OCI-LY3 (cell line): ENCODE results near the gene CDC14A.

ENCODE experiments used
- H2AFZ ChIP-seq: fragments of 200-600, 300-600 bp; shearing (Covaris generic); 2 replicates; pipeline ENCODE4 v1.6.0; 2014; ENCODE audit warnings: antibody characterized with exemption, low read depth, low read length
- H3K27ac ChIP-seq: fragments of 200-600, 300-600 bp; sonication (generic); 2 replicates; pipeline ENCODE4 v1.5.1; 2014; ENCODE audit warnings: mild to moderate bottlenecking, low read length, moderate library complexity, mixed read lengths
- H3K27me3 ChIP-seq: fragments of 200-600, 300-600 bp; sonication (generic); 2 replicates; pipeline ENCODE4 v1.6.1; 2014; ENCODE audit warnings: low read depth, low read length, mixed read lengths
- H3K36me3 ChIP-seq: fragments of 200-600, 300-600 bp; sonication (generic); replicated peaks from 2 replicates; pipeline ENCODE3; 2014; ENCODE audit warnings: low read depth, low read length, mixed read lengths
- H3K4me1 ChIP-seq: fragments of 300-600, 200-600 bp; sonication (generic); 2 replicates; pipeline ENCODE4 v1.6.1; 2014; ENCODE audit warnings: low read length, mixed read lengths
- H3K4me2 ChIP-seq: fragments of 200-600, 300-600 bp; sonication (generic); 2 replicates; pipeline ENCODE4 v1.6.1; 2014; ENCODE audit warnings: low read length, mixed read lengths
- H3K4me3 ChIP-seq: fragments of 300-600, 200-600 bp; sonication (generic); 2 replicates; pipeline ENCODE4 v1.5.1; 2014; ENCODE audit warnings: antibody characterized with exemption, mild to moderate bottlenecking, low read length, moderate library complexity
- H3K79me2 ChIP-seq: fragments of 300-600, 200-600 bp; shearing (Covaris generic); 2 replicates; pipeline ENCODE4 v1.6.1; 2014; ENCODE audit warnings: mild to moderate bottlenecking, low read length, mixed read lengths
- H3K9ac ChIP-seq: fragments of 300-600, 200-600 bp; shearing (Covaris generic); 2 replicates; pipeline ENCODE4 v1.6.0; 2014; ENCODE audit warnings: mild to moderate bottlenecking, low read length, moderate library complexity
- H3K9me3 ChIP-seq: fragments of 200-600, 300-600 bp; shearing (Covaris generic); 2 replicates; pipeline ENCODE4 v1.6.1; 2014; ENCODE audit warnings: low read length, mixed read lengths; ENCODE audit not compliant: insufficient read depth
- H4K20me1 ChIP-seq: fragments of 200-600, 300-600 bp; sonication (generic); 2 replicates; pipeline ENCODE4 v1.6.1; 2016; ENCODE audit warnings: low read length, mixed read lengths; ENCODE audit not compliant: insufficient read depth
- CTCF ChIP-seq: fragments of 200-600, 300-600 bp; sonication (generic); IDR thresholded peaks from 2 replicates; pipeline ENCODE4 v1.5.1; 2014; ENCODE audit warnings: antibody characterized with exemption, low read length, low read depth
- EZH2phosphoT487 ChIP-seq: fragments of 200-600 bp; shearing (Covaris generic); IDR thresholded peaks from 2 replicates; pipeline ENCODE4 v1.6.1; 2018; ENCODE audit warnings: antibody characterized with exemption, mixed run types, low read depth

CDC14A gene

GRCh38 chr1:100361511-100362089 lies 9.3 kb downstream of the CDC14A start:
- no peaks in the 10 kb centered on the region for H3K36me3 ChIP-seq
- H3K27ac ChIP-seq = no peak overlapping the region

GRCh38 chr1:100362821-100363466 lies 10.6 kb downstream of the CDC14A start:
- Histone ChIP-seq H3K79me2 (0 out of 2 replicates have a peak, but pooled peaks cover 5% of the 10 kb centered on the region), H3K27ac (no peak overlapping the region), H3K4me3 (no peak overlapping the region), H3K4me1 (peaks cover 13% of the 10 kb centered on the region), H3K9me3 (no peaks in the 10 kb centered on the region), H2AFZ (no peak overlapping the region), H3K27me3 (no peaks in the 10 kb centered on the region), H3K9ac (no peak overlapping the region), H3K36me3 (no peaks in the 10 kb centered on the region), H4K20me1 (0 out of 2 replicates have a peak, but pooled peaks cover 4% of the 10 kb centered on the region), H3K4me2 (no peak overlapping the region)
- TF ChIP-seq EZH2phosphoT487 (no peak), CTCF (no peak)

More at GRCh38 chr1:100361511-100362089, 9.3 kb downstream of the CDC14A start:
- no peak overlapping the region for H3K4me2 ChIP-seq
- H3K9ac ChIP-seq = no peak overlapping the region
- peaks cover 13% of the 10 kb centered on the region for H3K4me1 ChIP-seq
- H3K27me3 ChIP-seq = no peaks in the 10 kb centered on the region
- no peak overlapping the region for H2AFZ ChIP-seq
- H3K79me2 ChIP-seq = 0 out of 2 replicates have a peak, but pooled peaks cover 5% of the 10 kb centered on the region
- 0 out of 2 replicates have a peak, but pooled peaks cover 4% of the 10 kb centered on the region for H4K20me1 ChIP-seq
- no peak overlapping the region for H3K4me3 ChIP-seq
- TF ChIP-seq CTCF = no peak
- TF ChIP-seq EZH2phosphoT487 = no peak
- H3K9me3 ChIP-seq = no peaks in the 10 kb centered on the region

GRCh38 chr1:100363831-100364230 lies 11.5 kb downstream of the CDC14A start:
- 0 out of 2 replicates have a peak, but pooled peaks cover 5% of the 10 kb centered on the region for H3K79me2 ChIP-seq

More at GRCh38 chr1:100363831-100364230, 11.5 kb downstream of the CDC14A start:
- Histone ChIP-seq H4K20me1 (0 out of 2 replicates have a peak, but pooled peaks cover 4% of the 10 kb centered on the region), H3K36me3 (no peaks in the 10 kb centered on the region), H3K9me3 (no peaks in the 10 kb centered on the region), H3K4me1 (peaks cover 13% of the 10 kb centered on the region), H2AFZ (no peak overlapping the region), H3K4me3 (no peak overlapping the region), H3K4me2 (no peak overlapping the region), H3K27me3 (no peaks in the 10 kb centered on the region), H3K27ac (no peak overlapping the region), H3K9ac (no peak overlapping the region)
- no peak for TF ChIP-seq EZH2phosphoT487
- TF ChIP-seq CTCF = no peak
